Adrenal gland (tissue), 12 donors: ENCODE measurements around the gene FIGLA. TPM values are rescaled to one million over a fixed set of nuclear protein-coding genes. Genes with fewer than 3 reads are reported as not detected.

Experiments used
- DNase-seq, 7 donors: peaks; one replicate each; pipeline ENCODE4 v3.0.0-alpha.2; 2019 to 2020
- H3K27ac ChIP-seq, 5 donors: fragments of 200-600 bp; sonication (generic) in 4 of 5; 1 replicate in 3 of 5; 2 replicates in 2 of 5; pipeline versions ENCODE4 v1.5.1 to v1.8.0; 2016 to 2020; ENCODE audit warnings: mild to moderate bottlenecking in 1 of 5
- H3K27me3 ChIP-seq: fragments of 200-600 bp; 2 replicates; pipeline ENCODE4 v1.8.0; 2021
- H3K36me3 ChIP-seq, 2 donors: fragments of 200-600 bp; replicated peaks in 1 of 2; 1 replicate in 1 of 2; 2 replicates in 1 of 2; pipeline versions ENCODE4 v1.5.1 to v1.8.0; 2018 to 2022
- H3K4me1 ChIP-seq, 2 donors: fragments of 200-600 bp; replicated peaks in 1 of 2; 1 replicate in 1 of 2; 2 replicates in 1 of 2; pipeline versions ENCODE4 v1.5.1 to v1.8.0; 2018 to 2021
- H3K4me3 ChIP-seq, 4 donors: fragments of 200-600 bp; sonication (generic) in 3 of 4; one replicate each; pipeline ENCODE4 v1.5.1; 2016 to 2018
- H3K9me3 ChIP-seq, 3 donors: fragments of 200-600 bp; sonication (generic) in 1 of 3; replicated peaks in 1 of 3; 1 replicate in 2 of 3; 2 replicates in 1 of 3; pipeline versions ENCODE4 v1.5.1 to v1.8.0; 2016 to 2021
- POLR2A ChIP-seq, 2 donors: fragments of 450-650 bp; IDR thresholded peaks; one replicate each; pipeline ENCODE4 v1.6.1; 2017; ENCODE audit warnings: antibody characterized with exemption in 2 of 2, mild to moderate bottlenecking in 2 of 2, moderate library complexity in 1 of 2
- WGBS, 4 donors: extraction: QIAGEN DNeasy Blood & Tissue Kit in 2 of 4; methylation state at CpG; one replicate each; pipeline versions ENCODE4 v1.1.5 to v1.1.7; 2013 to 2017; 5-methylcytosine and 5-hydroxymethylcytosine counted together
- intact Hi-C, 2 donors: fragments of 100-400 bp; cut with DNase I; formaldehyde crosslinking; loops; one replicate each; pipeline versions ENCODE4 v1.14.1 to v1.15.0; 2022 to 2023
- polyA plus RNA-seq, 3 donors: library from polyadenylated mRNA; stranded (reverse); fragments of 200-250 nt in 2 of 3; fragments of 350-450 nt in 1 of 3; fragmentation: Illumina TruSeq in 1 of 3; extraction: RNeasy Lipid Tissue Mini Kit (QIAGEN cat#74804) in 1 of 3; gene quantifications; one replicate each; pipeline ENCODE4 v1.2.3, GENCODE V29; 2013 to 2014
- total RNA-seq, 9 donors: library from RNA; depleted of rRNA in 4 of 9; stranded (reverse); fragments of >200 nt in 4 of 9; fragments of 120-200 nt in 1 of 9; fragmentation: NEBNext Ultra II Directional in 1 of 9; extraction: Animal tissue kit (Norgen Biotek cat#: 25700) in 1 of 9; gene quantifications; one replicate each; pipeline versions ENCODE4 v1.1.0 to v1.2.4, GENCODE V29; 2013 to 2023
- TF ChIP-seq, protein P1 (sequence below), 6 experiments: fragments of 450-650 bp in 4 of 6; fragments of 200-600 bp in 2 of 6; sonication (generic) in 1 of 6; IDR thresholded peaks; 1 replicate in 5 of 6; 2 replicates in 1 of 6; pipeline versions ENCODE4 v1.5.1 to v1.8.0; 2016 to 2021; ENCODE audit warnings: antibody characterized with exemption in 6 of 6, mild to moderate bottlenecking in 2 of 6, moderate library complexity in 1 of 6
- donor health status: healthy with polysubstance abuse.
- donor health status: Bipolar disorder and iron deficiency.
- donor health status: DM: yes; HTN: yes; CAD: no.
- donor health status: DM: no; HTN: no; CAD: no.
- donor health status: DM: no; HTN: no; CAD: no.
- donor health status: DM: yes; HTN: yes; CAD: no.

Gene FIGLA
- total and polyA plus RNA-seq, 12 donors: not detected

GRCh38 chr2:70772486-70773155 lies 17.8 kb downstream of the FIGLA start:
- H3K36me3 ChIP-seq: no peaks in the 10 kb centered on the region
- no peak overlapping the region for H3K4me3 ChIP-seq
- TF ChIP-seq, protein P1, sequence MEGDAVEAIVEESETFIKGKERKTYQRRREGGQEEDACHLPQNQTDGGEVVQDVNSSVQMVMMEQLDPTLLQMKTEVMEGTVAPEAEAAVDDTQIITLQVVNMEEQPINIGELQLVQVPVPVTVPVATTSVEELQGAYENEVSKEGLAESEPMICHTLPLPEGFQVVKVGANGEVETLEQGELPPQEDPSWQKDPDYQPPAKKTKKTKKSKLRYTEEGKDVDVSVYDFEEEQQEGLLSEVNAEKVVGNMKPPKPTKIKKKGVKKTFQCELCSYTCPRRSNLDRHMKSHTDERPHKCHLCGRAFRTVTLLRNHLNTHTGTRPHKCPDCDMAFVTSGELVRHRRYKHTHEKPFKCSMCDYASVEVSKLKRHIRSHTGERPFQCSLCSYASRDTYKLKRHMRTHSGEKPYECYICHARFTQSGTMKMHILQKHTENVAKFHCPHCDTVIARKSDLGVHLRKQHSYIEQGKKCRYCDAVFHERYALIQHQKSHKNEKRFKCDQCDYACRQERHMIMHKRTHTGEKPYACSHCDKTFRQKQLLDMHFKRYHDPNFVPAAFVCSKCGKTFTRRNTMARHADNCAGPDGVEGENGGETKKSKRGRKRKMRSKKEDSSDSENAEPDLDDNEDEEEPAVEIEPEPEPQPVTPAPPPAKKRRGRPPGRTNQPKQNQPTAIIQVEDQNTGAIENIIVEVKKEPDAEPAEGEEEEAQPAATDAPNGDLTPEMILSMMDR (IDR thresholded peaks at IDR 0.05): no peak
- TF ChIP-seq POLR2A (IDR thresholded peaks at IDR 0.05): no peak
- no peak for DNase-seq
- H3K27me3 ChIP-seq: peaks cover 24% of the 10 kb centered on the region
- intact Hi-C loops: no loop called here
- no peak overlapping the region for H3K27ac ChIP-seq
- 41 to 84% (median 78%) methylated on average over 2 of the region's 2 CpGs for WGBS, 4 donors
- peaks cover 2 to 3% of the 10 kb centered on the region in 2 donors for H3K4me1 ChIP-seq
- no peaks in the 10 kb centered on the region for H3K9me3 ChIP-seq

DNA sequence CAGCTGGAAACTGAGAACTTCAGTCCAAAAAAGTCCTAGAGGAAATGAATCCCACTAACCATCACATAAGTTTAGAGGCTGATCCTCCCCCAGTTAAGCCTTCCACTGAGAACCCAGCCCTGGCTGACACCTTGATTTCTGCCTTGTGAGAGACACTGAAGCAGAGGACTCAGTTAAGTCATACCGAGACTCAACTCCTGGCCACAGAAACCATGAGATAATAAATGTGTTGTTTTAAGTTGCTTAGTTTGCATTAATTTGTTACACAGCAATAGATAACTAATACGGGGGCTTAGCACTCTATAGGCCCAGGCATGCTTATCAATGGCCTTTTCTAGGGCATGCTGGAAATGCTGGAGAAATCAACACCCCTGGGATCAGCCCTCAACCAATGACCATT lies 19.0 kb downstream of the FIGLA start:
- DNase-seq: no peak
- 70 to 95% (median 91%) methylated on average over 2 of the region's 2 CpGs for WGBS, 4 donors
- no peak overlapping the region for H3K27ac ChIP-seq
- no peak for TF ChIP-seq POLR2A (IDR thresholded peaks at IDR 0.05)
- TF ChIP-seq, protein P1 (IDR thresholded peaks at IDR 0.05): no peak
- intact Hi-C loops: no loop called here
- no peaks in the 10 kb centered on the region for H3K9me3 ChIP-seq
- no peak overlapping the region for H3K4me3 ChIP-seq
- H3K27me3 ChIP-seq: peaks cover 32% of the 10 kb centered on the region
- peaks cover 9 to 15% of the 10 kb centered on the region in 2 donors for H3K4me1 ChIP-seq
- H3K36me3 ChIP-seq: no peaks in the 10 kb centered on the region

- Histone ChIP-seq H3K36me3 (no peaks in the 10 kb centered on the region), H3K4me1 (peaks cover 9 to 15% of the 10 kb centered on the region in 2 donors), H3K4me3 (no peak overlapping the region), H3K9me3 (no peaks in the 10 kb centered on the region), H3K27ac (no peak overlapping the region), H3K27me3 (peaks cover 31% of the 10 kb centered on the region)
- DNase-seq: no peak
- TF ChIP-seq POLR2A (IDR thresholded peaks at IDR 0.05): no peak
- TF ChIP-seq, protein P1 (IDR thresholded peaks at IDR 0.05): no peak
- intact Hi-C loops: no loop called here
- 42 to 63% (median 52%) methylated on average over 2 of the region's 2 CpGs for WGBS, 4 donors
These were observed 21.0 kb downstream of the FIGLA start for GRCh38 chr2:70769450-70769849.

- peaks cover 34% of the 10 kb centered on the region for H3K27me3 ChIP-seq
- no peaks in the 10 kb centered on the region for H3K9me3 ChIP-seq
- WGBS, 4 donors: 58 to 73% (median 66%) methylated on average over 7 of the region's 7 CpGs
- no peaks in the 10 kb centered on the region for H3K36me3 ChIP-seq
- intact Hi-C loops: no loop called here
- H3K4me1 ChIP-seq: peaks cover 9 to 15% of the 10 kb centered on the region in 2 donors
- H3K27ac ChIP-seq: no peak overlapping the region
- TF ChIP-seq, protein P1 (IDR thresholded peaks at IDR 0.05): no peak
- TF ChIP-seq POLR2A (IDR thresholded peaks at IDR 0.05): no peak
- H3K4me3 ChIP-seq: no peak overlapping the region
- DNase-seq: no peak
These were observed 21.8 kb downstream of the FIGLA start for GRCh38 chr2:70768590-70769085.
